Esophagus squamous epithelium (tissue), 5 donors: ENCODE data around the gene USP10. TPM values are rescaled to one million over a fixed set of nuclear protein-coding genes. Genes with fewer than 3 reads are reported as not detected.
"Not testable (repeated sequence)": the region's sequence is repeated elsewhere in the genome, so short reads cannot be mapped to it uniquely, and the experiment has no call there.

Source experiments
- DNase-seq: peaks from one replicate; lab custom pipeline; 2025; lab: John Stamatoyannopoulos, UW
- H3K27ac ChIP-seq, 4 donors: fragments of 200-600 bp; sonication (generic); one replicate each; pipeline ENCODE4 v1.5.1; 2016 to 2019; ENCODE audit warnings: mild to moderate bottlenecking in 1 of 4
- H3K27me3 ChIP-seq, 4 donors: fragments of 200-600 bp; sonication (generic); 1 replicate in 3 of 4; 2 replicates in 1 of 4; pipeline versions ENCODE4 v1.5.1 to v1.6.0; 2017 to 2021; ENCODE audit warnings: antibody characterized with exemption in 1 of 4
- H3K36me3 ChIP-seq, 3 donors: fragments of 200-600 bp; sonication (generic); one replicate each; pipeline ENCODE4 v1.5.1; 2016 to 2019
- H3K4me1 ChIP-seq, 3 donors: fragments of 200-600 bp; sonication (generic); one replicate each; pipeline ENCODE4 v1.5.1; 2017 to 2019
- H3K4me3 ChIP-seq, 4 donors: fragments of 200-600 bp; sonication (generic); 1 replicate in 3 of 4; 2 replicates in 1 of 4; pipeline ENCODE4 v1.5.1; 2016 to 2019; ENCODE audit warnings: mild to moderate bottlenecking in 2 of 4, moderate library complexity in 1 of 4
- H3K9me3 ChIP-seq, 3 donors: fragments of 200-600 bp; sonication (generic); one replicate each; pipeline ENCODE4 v1.5.1; 2016 to 2019
- POLR2A ChIP-seq, 4 donors: fragments of 450-650 bp; IDR thresholded peaks; one replicate each; pipeline ENCODE4 v1.6.1; 2017; ENCODE audit warnings: antibody characterized with exemption in 4 of 4, mild to moderate bottlenecking in 4 of 4, moderate library complexity in 3 of 4
- WGBS, 2 donors: methylation state at CpG; one replicate each; pipeline ENCODE4 v1.1.5; 2018; 5-methylcytosine and 5-hydroxymethylcytosine counted together
- intact Hi-C: fragments of 100-400 bp; cut with DNase I; formaldehyde crosslinking; loops from one replicate; pipeline ENCODE4 v1.15.0; 2022
- total RNA-seq, 4 donors: library from RNA; depleted of rRNA; stranded (reverse); fragments of >200 nt; gene quantifications; one replicate each; pipeline ENCODE4 v1.1.0, GENCODE V29; 2016
- TF ChIP-seq, protein P1 (sequence below), 6 experiments: fragments of 450-650 bp in 4 of 6; fragments of 200-600 bp in 2 of 6; sonication (generic) in 2 of 6; IDR thresholded peaks; one replicate each; pipeline ENCODE4 v1.5.1; 2016 to 2019; ENCODE audit warnings: antibody characterized with exemption in 6 of 6, mild to moderate bottlenecking in 4 of 6, moderate library complexity in 4 of 6
- donor health status: DM: yes; HTN: yes; CAD: no.

Gene USP10
- total RNA-seq, 4 donors from 2014 or later: 44.7 to 71.5 (median 56.0) TPM

DNA sequence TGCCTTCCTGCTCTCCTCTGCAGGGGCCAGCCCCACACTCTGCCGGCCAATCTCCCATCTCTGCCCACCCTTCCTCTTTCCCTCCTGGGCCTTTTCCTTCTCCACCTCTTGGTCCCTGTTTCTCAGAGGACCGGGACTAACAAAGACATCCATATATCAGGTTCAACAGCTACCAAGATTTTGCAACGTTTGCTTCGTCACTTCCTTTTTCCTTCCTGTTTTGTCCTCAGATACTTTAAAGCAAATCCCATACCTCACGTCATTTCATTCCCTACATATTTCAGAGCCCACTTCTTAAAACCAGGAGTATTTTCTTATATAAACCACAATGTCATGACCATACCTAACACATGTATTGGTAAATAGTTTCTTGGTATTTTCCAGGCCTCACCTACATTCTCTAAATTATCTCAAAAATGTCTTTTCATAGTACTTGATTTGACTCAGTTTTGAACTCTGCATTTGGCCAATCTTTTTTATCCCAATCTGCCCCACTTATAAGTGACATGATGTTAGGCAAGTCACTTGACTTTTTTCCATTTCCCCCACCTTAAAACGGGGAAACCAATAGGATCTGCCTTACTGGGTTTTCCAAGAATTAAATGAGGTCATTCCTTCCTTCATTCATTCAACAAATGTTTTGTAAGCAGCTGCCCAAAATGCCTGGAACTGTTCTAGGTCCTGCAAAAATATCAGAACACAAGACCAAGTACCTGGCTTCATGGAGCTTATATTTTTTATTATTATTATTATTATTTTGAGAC lies 7.2 kb upstream of the USP10 start:
- no peak overlapping the region for H3K27ac ChIP-seq
- H3K4me3 ChIP-seq: no peak overlapping the region
- TF ChIP-seq, protein P1, sequence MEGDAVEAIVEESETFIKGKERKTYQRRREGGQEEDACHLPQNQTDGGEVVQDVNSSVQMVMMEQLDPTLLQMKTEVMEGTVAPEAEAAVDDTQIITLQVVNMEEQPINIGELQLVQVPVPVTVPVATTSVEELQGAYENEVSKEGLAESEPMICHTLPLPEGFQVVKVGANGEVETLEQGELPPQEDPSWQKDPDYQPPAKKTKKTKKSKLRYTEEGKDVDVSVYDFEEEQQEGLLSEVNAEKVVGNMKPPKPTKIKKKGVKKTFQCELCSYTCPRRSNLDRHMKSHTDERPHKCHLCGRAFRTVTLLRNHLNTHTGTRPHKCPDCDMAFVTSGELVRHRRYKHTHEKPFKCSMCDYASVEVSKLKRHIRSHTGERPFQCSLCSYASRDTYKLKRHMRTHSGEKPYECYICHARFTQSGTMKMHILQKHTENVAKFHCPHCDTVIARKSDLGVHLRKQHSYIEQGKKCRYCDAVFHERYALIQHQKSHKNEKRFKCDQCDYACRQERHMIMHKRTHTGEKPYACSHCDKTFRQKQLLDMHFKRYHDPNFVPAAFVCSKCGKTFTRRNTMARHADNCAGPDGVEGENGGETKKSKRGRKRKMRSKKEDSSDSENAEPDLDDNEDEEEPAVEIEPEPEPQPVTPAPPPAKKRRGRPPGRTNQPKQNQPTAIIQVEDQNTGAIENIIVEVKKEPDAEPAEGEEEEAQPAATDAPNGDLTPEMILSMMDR (IDR thresholded peaks at IDR 0.05): no peak
- H3K36me3 ChIP-seq: no peaks in the 10 kb centered on the region
- WGBS, 2 donors: 49 to 50% methylated on average over 6 of the region's 6 CpGs
- no peaks in the 10 kb centered on the region for H3K27me3 ChIP-seq
- H3K9me3 ChIP-seq: no peaks in the 10 kb centered on the region
- H3K4me1 ChIP-seq: no peaks in the 10 kb centered on the region
- intact Hi-C loops: no loop called here
- no peak for DNase-seq

- DNase-seq, H3K27me3 ChIP-seq, H3K4me3 ChIP-seq, H3K27ac ChIP-seq, H3K4me1 ChIP-seq, H3K36me3 ChIP-seq, H3K9me3 ChIP-seq, intact Hi-C loops: not testable (repeated sequence)
- 84 to 88% methylated on average over 10 of the region's 10 CpGs for WGBS, 2 donors
Observed at GRCh38 chr16:84693869-84694268, 5.9 kb upstream of the USP10 start.

GRCh38 chr16:84694980-84695379 lies 4.8 kb upstream of the USP10 start:
- 97 to 98% methylated on average over 2 of the region's 2 CpGs for WGBS, 2 donors
- Histone ChIP-seq H3K27ac (no peak overlapping the region), H3K4me3 (no peak overlapping the region), H3K36me3 (no peaks in the 10 kb centered on the region), H3K4me1 (peaks cover 6 to 7% (median 6%) of the 10 kb centered on the region in 3 donors), H3K27me3 (no peaks in the 10 kb centered on the region), H3K9me3 (no peaks in the 10 kb centered on the region)
- DNase-seq: no peak
- no peak for TF ChIP-seq POLR2A (IDR thresholded peaks at IDR 0.05)
- TF ChIP-seq, protein P1 (IDR thresholded peaks at IDR 0.05): no peak
- intact Hi-C loops: no loop called here

DNA sequence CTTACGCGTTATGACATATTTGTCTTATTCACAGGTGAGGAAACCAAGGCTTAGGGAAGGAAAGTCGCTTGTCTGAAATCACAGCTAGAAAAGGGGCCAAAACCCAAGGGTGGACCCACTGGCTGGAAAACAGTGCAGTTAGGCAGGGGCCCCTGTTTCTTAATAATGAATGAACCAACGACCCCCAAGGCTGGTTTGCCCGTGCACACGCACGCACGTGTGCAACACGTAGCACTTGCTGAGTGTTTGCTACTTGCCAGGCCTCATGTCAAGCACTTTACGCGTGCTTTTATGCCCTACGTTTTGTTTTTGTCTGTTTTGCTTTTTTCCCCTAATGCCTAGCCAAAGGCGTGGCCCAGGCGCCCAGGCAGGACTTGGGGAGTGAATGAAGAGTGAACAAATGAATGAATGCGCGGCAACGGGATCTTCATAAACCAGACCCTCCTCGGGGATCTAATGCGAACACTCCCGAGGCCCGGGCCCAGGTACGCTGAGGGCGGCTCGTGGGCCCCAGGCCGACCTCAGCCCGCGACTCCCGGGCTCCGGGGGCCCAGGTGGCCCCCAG lies 571 bp upstream of the USP10 start:
- Histone ChIP-seq H3K9me3 (no peaks in the 10 kb centered on the region), H3K27me3 (no peaks in the 10 kb centered on the region), H3K4me1 (peaks cover 15 to 45% (median 23%) of the 10 kb centered on the region in 3 donors), H3K4me3 (peak overlapping the region; percentile 75 to 100 (median 94)), H3K27ac (peak overlapping the region; percentile 87 to 95 (median 91)), H3K36me3 (no peaks in the 10 kb centered on the region)
- TF ChIP-seq POLR2A (IDR thresholded peaks at IDR 0.05): no peak
- 32 to 62% methylated on average over 10 to 17 of the region's 29 CpGs for WGBS, 2 donors
- no peak for DNase-seq
- intact Hi-C loops: no loop called here

DNA sequence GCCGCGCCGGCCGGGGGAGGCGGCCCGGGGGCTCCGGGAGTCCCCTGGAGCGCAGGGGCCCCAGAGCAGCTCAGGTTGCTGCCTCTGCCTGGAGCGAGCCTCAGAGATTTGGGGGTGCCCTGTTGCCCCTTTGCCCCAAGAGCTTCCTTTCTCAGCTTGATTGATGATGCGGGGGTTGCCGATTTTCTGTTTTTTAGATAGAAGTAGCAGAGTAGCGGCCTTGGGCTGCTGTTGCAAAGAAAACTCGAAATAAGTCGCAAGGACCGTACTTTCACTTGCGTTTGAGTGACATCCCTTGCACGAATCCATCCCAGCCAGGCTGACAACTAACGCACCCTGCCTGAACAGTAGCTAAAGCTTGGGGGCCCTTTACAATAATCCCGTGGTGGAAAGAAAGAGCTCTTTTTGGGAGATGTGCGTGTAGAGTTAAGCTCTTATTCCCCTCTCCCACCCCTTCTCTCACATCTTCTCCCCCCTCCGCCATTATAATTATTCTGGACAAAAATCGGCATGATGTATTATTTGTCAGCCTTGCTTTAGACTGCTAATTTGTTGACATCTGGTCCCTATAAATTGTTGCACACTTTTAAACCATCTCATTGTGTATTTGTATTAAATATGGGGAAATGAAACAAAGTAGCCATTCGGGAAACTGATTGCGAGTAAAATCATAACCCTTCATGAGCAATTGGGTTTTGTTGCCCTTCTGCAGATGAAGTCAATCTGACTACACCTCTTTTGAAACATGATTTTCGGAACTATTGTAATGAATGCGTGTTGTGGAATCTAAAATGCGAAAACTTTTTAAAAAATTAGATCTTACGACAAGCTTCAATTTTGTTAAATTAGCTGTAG lies 873 bp downstream of the USP10 start:
- Histone ChIP-seq H3K36me3 (no peaks in the 10 kb centered on the region), H3K27me3 (no peaks in the 10 kb centered on the region), H3K4me3 (peak overlapping the region; percentile 75 to 100 (median 94)), H3K4me1 (peaks cover 16 to 59% (median 24%) of the 10 kb centered on the region in 3 donors), H3K9me3 (no peaks in the 10 kb centered on the region), H3K27ac (peak overlapping the region; percentile 87 to 95 (median 91))
- DNase-seq: no peak
- intact Hi-C loops: no loop called here
- no peak for TF ChIP-seq POLR2A (IDR thresholded peaks at IDR 0.05)
- TF ChIP-seq, protein P1 (IDR thresholded peaks at IDR 0.05): no peak
- WGBS, 2 donors: 3 to 5% methylated on average over 13 to 19 of the region's 28 CpGs
